Vagina (tissue), 2 donors: ENCODE data around the gene CDH1.

ENCODE experiments used
- POLR2AphosphoS5 ChIP-seq, 2 donors: sonication (generic); formaldehyde crosslinking; IDR thresholded peaks; one replicate each; pipeline ENCODE4 v1.9.0; 2017; ENCODE audit warnings: antibody characterized with exemption in 2 of 2, mild to moderate bottlenecking in 2 of 2, low read depth in 1 of 2; ENCODE audit not compliant: insufficient read depth in 1 of 2
- TF ChIP-seq, protein P1 (sequence below), 3 experiments: fragments of 450-650 bp in 2 of 3; fragments of 200-600 bp in 1 of 3; sonication (generic) in 1 of 3; IDR thresholded peaks; one replicate each; pipeline ENCODE4 v1.5.1; 2017 to 2019; ENCODE audit warnings: antibody characterized with exemption in 3 of 3, mild to moderate bottlenecking in 2 of 3, moderate library complexity in 2 of 3

DNA sequence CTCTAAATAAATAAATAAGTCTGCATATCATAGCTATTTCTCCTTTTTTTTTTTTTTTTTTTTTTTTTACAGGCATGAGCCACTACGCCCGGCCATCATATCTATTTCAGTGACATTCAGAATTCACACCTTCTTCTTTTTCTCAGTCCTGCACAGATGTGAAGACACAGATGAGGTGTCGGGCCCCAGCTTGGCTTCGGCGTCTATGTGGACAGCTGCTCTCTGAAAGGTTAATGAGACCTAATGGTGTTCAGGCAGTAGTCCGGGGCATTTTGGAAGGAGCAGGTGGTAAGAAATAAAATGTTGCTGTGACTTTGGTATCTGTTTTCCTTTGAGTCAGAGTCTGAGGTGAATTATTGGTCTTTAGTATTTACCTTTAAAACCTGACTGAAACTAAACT, 129.8 kb downstream of the CDH1 start:
- TF ChIP-seq, protein P1, sequence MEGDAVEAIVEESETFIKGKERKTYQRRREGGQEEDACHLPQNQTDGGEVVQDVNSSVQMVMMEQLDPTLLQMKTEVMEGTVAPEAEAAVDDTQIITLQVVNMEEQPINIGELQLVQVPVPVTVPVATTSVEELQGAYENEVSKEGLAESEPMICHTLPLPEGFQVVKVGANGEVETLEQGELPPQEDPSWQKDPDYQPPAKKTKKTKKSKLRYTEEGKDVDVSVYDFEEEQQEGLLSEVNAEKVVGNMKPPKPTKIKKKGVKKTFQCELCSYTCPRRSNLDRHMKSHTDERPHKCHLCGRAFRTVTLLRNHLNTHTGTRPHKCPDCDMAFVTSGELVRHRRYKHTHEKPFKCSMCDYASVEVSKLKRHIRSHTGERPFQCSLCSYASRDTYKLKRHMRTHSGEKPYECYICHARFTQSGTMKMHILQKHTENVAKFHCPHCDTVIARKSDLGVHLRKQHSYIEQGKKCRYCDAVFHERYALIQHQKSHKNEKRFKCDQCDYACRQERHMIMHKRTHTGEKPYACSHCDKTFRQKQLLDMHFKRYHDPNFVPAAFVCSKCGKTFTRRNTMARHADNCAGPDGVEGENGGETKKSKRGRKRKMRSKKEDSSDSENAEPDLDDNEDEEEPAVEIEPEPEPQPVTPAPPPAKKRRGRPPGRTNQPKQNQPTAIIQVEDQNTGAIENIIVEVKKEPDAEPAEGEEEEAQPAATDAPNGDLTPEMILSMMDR (IDR thresholded peaks at IDR 0.05), result no peak
- TF ChIP-seq POLR2AphosphoS5 (IDR thresholded peaks at IDR 0.05; ENCODE audit: insufficient read depth in 1 of 2, low read depth in 1 of 2), result no peak
